Breast epithelium (tissue), 3 donors: Measurements from ENCODE around the gene DGKB.

ENCODE experiments used
- POLR2A ChIP-seq: fragments of 450-650 bp; IDR thresholded peaks from one replicate; pipeline ENCODE4 v1.6.1; 2016; ENCODE audit warnings: antibody characterized with exemption, mild to moderate bottlenecking, moderate library complexity
- POLR2AphosphoS5 ChIP-seq, 3 donors: sonication (generic); formaldehyde crosslinking; IDR thresholded peaks; one replicate each; pipeline ENCODE4 v1.6.1; 2017; ENCODE audit warnings: antibody characterized with exemption in 3 of 3
- TF ChIP-seq, protein P1 (sequence below), 3 donors: fragments of 450-650 bp; IDR thresholded peaks; one replicate each; pipeline ENCODE4 v1.5.1; 2016 to 2017; ENCODE audit warnings: antibody characterized with exemption in 3 of 3, mild to moderate bottlenecking in 3 of 3, moderate library complexity in 3 of 3

DNA sequence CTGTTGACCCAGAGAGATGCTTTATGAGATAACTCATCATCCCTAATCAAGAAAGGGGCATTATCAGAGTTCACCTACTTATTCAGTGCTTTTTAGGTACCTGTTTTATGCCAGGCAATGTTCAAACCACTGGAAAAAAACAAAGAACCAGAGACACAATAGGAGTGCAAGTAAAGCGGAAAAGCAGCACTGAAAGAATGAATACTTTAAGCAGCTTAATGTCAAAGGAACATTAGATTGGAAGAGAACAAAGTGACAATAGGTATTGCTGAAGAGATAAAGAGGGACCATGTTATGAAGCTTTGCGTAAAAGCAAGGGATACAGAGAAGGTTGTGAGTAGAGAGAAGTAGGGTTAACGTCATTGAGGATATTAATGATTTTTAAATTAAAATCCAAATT lies 11.3 kb downstream of the DGKB start:
- TF ChIP-seq, protein P1, sequence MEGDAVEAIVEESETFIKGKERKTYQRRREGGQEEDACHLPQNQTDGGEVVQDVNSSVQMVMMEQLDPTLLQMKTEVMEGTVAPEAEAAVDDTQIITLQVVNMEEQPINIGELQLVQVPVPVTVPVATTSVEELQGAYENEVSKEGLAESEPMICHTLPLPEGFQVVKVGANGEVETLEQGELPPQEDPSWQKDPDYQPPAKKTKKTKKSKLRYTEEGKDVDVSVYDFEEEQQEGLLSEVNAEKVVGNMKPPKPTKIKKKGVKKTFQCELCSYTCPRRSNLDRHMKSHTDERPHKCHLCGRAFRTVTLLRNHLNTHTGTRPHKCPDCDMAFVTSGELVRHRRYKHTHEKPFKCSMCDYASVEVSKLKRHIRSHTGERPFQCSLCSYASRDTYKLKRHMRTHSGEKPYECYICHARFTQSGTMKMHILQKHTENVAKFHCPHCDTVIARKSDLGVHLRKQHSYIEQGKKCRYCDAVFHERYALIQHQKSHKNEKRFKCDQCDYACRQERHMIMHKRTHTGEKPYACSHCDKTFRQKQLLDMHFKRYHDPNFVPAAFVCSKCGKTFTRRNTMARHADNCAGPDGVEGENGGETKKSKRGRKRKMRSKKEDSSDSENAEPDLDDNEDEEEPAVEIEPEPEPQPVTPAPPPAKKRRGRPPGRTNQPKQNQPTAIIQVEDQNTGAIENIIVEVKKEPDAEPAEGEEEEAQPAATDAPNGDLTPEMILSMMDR (IDR thresholded peaks at IDR 0.05) = no peak
- TF ChIP-seq POLR2A = no peak
- TF ChIP-seq POLR2AphosphoS5 (IDR thresholded peaks at IDR 0.05) = no peak
